WI38 (cell line): Measurements from ENCODE around the gene TMCC2.

Experiments used
- H3K4me3 ChIP-seq: 2 replicates; pipeline ENCODE4 v1.5.1; 2011; ENCODE audit warnings: low read depth, mild to moderate bottlenecking, control low read depth, low read length
- CTCF ChIP-seq: IDR thresholded peaks from 2 replicates; pipeline ENCODE4 v1.5.1; 2012; ENCODE audit warnings: low read depth, mild to moderate bottlenecking, control low read depth, low read length

TMCC2 gene

GRCh38 chr1:205301842-205302588 lies 74.3 kb downstream of the TMCC2 start:
- no peak for TF ChIP-seq CTCF
- H3K4me3 ChIP-seq: no peak overlapping the region

GRCh38 chr1:205303247-205303888 lies 75.6 kb downstream of the TMCC2 start:
- TF ChIP-seq CTCF: no peak
- H3K4me3 ChIP-seq: no peak overlapping the region

GRCh38 chr1:205304046-205304694 lies 76.4 kb downstream of the TMCC2 start:
- H3K4me3 ChIP-seq: no peak overlapping the region
- TF ChIP-seq CTCF: no peak

GRCh38 chr1:205304695-205305070 lies 76.9 kb downstream of the TMCC2 start:
- TF ChIP-seq CTCF: no peak
- H3K4me3 ChIP-seq: no peak overlapping the region

DNA sequence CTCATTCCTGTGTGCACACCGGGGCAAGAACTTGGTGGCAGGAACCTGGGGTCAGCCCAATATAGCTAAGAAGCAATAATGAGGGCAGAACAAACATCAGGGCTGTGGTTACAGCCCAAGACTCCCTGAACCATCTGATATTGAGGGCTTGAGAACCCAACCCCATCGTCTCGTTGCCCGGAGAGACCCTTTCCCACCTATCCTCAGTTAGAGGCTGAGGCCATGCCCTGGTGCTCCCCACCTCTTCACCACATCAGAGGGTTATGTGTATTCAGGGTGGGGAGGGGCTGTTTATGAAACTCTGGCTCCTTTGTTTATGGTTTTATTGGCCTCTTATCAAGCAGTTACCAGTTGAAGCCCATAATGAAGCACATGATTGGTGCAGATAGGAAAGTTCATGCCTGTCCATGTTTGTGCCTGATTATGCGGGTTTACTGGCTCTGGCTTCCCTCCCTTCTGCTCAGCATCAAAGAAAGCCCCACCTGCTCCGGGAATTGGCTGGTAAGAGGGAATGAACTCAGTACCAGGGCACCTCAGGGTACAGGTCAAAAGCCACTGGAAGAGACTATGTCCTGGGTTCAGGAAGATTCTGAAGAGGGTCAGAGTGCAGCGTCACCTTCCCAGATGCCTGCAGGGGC lies 79.3 kb downstream of the TMCC2 start:
- TF ChIP-seq CTCF: no peak
- no peak overlapping the region for H3K4me3 ChIP-seq

DNA sequence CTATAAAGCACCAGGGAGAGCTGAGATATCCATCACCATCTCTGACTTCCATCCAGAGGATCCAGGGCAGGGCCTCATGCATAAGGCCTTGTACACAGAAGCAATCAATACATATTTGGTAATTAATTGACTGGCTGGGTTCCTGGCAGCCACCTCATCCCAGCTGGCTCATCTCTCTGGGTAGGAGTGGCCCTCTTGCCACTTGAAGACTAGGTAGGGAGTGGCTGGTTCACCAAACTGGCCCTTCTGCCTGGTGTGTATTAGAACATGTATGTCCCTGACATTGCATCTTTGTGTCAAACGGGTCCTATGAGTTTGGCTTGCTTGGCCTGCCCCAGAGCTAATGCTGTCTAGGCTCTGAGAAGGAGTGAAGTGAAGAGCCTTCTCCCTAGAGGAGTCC lies 82.0 kb downstream of the TMCC2 start:
- H3K4me3 ChIP-seq: no peak overlapping the region

More for the DNA sequence above, 82.0 kb downstream of the TMCC2 start:
- TF ChIP-seq CTCF: no peak
